Measurements from ENCODE around the gene SPC25.

GRCh38 chr2:168930242-168930641 is 40.0 kb upstream of the SPC25 start:
- TF ChIP-seq, protein P1, sequence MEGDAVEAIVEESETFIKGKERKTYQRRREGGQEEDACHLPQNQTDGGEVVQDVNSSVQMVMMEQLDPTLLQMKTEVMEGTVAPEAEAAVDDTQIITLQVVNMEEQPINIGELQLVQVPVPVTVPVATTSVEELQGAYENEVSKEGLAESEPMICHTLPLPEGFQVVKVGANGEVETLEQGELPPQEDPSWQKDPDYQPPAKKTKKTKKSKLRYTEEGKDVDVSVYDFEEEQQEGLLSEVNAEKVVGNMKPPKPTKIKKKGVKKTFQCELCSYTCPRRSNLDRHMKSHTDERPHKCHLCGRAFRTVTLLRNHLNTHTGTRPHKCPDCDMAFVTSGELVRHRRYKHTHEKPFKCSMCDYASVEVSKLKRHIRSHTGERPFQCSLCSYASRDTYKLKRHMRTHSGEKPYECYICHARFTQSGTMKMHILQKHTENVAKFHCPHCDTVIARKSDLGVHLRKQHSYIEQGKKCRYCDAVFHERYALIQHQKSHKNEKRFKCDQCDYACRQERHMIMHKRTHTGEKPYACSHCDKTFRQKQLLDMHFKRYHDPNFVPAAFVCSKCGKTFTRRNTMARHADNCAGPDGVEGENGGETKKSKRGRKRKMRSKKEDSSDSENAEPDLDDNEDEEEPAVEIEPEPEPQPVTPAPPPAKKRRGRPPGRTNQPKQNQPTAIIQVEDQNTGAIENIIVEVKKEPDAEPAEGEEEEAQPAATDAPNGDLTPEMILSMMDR (conservative IDR thresholded peaks at IDR 0.05): no peak
- no peak for TF ChIP-seq EZH2 (IDR thresholded peaks at IDR 0.05; ENCODE audit: low read depth)

Data from PC-9 (cell line).